Smooth muscle cell (in vitro differentiated cells): ENCODE data around the gene RASAL2. TPM values are rescaled to one million over a fixed set of nuclear protein-coding genes. Genes with fewer than 3 reads are reported as not detected.

Experiments
- DNase-seq: peaks from one replicate; lab custom pipeline; 2025; ENCODE audit not compliant: unreplicated experiment; lab: John Stamatoyannopoulos, UW
- H2AFZ ChIP-seq: fragments of 200-600 bp; sonication (generic); 2 replicates; pipeline ENCODE4 v1.6.0; 2016; ENCODE audit warnings: antibody characterized with exemption, low read depth, mild to moderate bottlenecking
- H3F3A ChIP-seq: fragments of 200-600 bp; sonication (generic); 2 replicates; pipeline ENCODE4 v1.6.0; 2017; ENCODE audit warnings: antibody characterized with exemption, low read depth
- H3K27ac ChIP-seq: fragments of 200-600 bp; sonication (generic); 2 replicates; pipeline ENCODE4 v1.5.1; 2016; ENCODE audit warnings: low read depth, mild to moderate bottlenecking
- H3K27me3 ChIP-seq: fragments of 200-600 bp; sonication (generic); 2 replicates; pipeline ENCODE4 v1.6.1; 2016; ENCODE audit warnings: low read depth, mild to moderate bottlenecking
- H3K36me3 ChIP-seq: fragments of 200-600 bp; sonication (generic); 2 replicates; pipeline ENCODE4 v1.5.1; 2016; ENCODE audit warnings: low read depth
- H3K4me1 ChIP-seq: fragments of 200-600 bp; sonication (generic); 2 replicates; pipeline ENCODE4 v1.5.1; 2016; ENCODE audit warnings: low read depth
- H3K4me2 ChIP-seq: fragments of 200-600 bp; sonication (generic); 2 replicates; pipeline ENCODE4 v1.6.0; 2016; ENCODE audit warnings: mild to moderate bottlenecking
- H3K4me3 ChIP-seq: fragments of 200-600 bp; sonication (generic); 2 replicates; pipeline ENCODE4 v1.5.1; 2016; ENCODE audit warnings: mild to moderate bottlenecking
- H3K79me2 ChIP-seq: fragments of 200-600 bp; sonication (generic); 2 replicates; pipeline ENCODE4 v1.6.0; 2016; ENCODE audit warnings: low read depth, mild to moderate bottlenecking
- H3K9ac ChIP-seq: fragments of 200-600 bp; sonication (generic); 2 replicates; pipeline ENCODE4 v1.6.0; 2016; ENCODE audit warnings: low read depth
- H3K9me3 ChIP-seq: fragments of 200-600 bp; sonication (generic); replicated peaks from 2 replicates; pipeline ENCODE4 v1.5.1; 2016; ENCODE audit warnings: low read depth
- H4K20me1 ChIP-seq: fragments of 200-600 bp; sonication (generic); 2 replicates; pipeline ENCODE4 v1.6.0; 2016; ENCODE audit warnings: low read depth
- WGBS: methylation state at CpG from one replicate; pipeline ENCODE4 v1.1.7; 2016; ENCODE audit warnings: low lambda C conversion rate; 5-methylcytosine and 5-hydroxymethylcytosine counted together
- polyA plus RNA-seq: library from polyadenylated mRNA; unstranded; fragments of >200 nt; fragmentation: Nextera tagmentation; extraction: Ambion mirVana; gene quantifications from 2 replicates; pipeline ENCODE4 v1.2.1, GENCODE V29; 2016
- total RNA-seq: library from RNA; depleted of rRNA; stranded (reverse); fragments of >200 nt; gene quantifications from 2 replicates; pipeline ENCODE4 v1.2.3, GENCODE V29; 2014
- TF ChIP-seq, protein P1 (sequence below): fragments of 200-600 bp; sonication (generic); IDR thresholded peaks from 2 replicates; pipeline ENCODE4 v1.5.1; 2017; ENCODE audit warnings: borderline replicate concordance, mild to moderate bottlenecking, antibody characterized with exemption; ENCODE audit not compliant: insufficient read depth, poor library complexity, severe bottlenecking

Gene RASAL2
- total and polyA plus RNA-seq, 2 experiments from 2014 or later, result 4.3 to 17.6 TPM

- Histone ChIP-seq H3K27ac (no peak overlapping the region), H3K9ac (no peak overlapping the region), H4K20me1 (no peaks in the 10 kb centered on the region), H2AFZ (no peak overlapping the region), H3K36me3 (no peaks in the 10 kb centered on the region), H3K27me3 (no peaks in the 10 kb centered on the region), H3K4me2 (no peak overlapping the region), H3K79me2 (no peaks in the 10 kb centered on the region), H3K4me1 (no peaks in the 10 kb centered on the region), H3K4me3 (no peak overlapping the region), H3K9me3 (no peaks in the 10 kb centered on the region), H3F3A (no peaks in the 10 kb centered on the region)
- DNase-seq, result no peak
- TF ChIP-seq, protein P1, sequence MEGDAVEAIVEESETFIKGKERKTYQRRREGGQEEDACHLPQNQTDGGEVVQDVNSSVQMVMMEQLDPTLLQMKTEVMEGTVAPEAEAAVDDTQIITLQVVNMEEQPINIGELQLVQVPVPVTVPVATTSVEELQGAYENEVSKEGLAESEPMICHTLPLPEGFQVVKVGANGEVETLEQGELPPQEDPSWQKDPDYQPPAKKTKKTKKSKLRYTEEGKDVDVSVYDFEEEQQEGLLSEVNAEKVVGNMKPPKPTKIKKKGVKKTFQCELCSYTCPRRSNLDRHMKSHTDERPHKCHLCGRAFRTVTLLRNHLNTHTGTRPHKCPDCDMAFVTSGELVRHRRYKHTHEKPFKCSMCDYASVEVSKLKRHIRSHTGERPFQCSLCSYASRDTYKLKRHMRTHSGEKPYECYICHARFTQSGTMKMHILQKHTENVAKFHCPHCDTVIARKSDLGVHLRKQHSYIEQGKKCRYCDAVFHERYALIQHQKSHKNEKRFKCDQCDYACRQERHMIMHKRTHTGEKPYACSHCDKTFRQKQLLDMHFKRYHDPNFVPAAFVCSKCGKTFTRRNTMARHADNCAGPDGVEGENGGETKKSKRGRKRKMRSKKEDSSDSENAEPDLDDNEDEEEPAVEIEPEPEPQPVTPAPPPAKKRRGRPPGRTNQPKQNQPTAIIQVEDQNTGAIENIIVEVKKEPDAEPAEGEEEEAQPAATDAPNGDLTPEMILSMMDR, result no peak
These were observed 18.6 kb upstream of the RASAL2 start for GRCh38 chr1:178075333-178075732.

DNA sequence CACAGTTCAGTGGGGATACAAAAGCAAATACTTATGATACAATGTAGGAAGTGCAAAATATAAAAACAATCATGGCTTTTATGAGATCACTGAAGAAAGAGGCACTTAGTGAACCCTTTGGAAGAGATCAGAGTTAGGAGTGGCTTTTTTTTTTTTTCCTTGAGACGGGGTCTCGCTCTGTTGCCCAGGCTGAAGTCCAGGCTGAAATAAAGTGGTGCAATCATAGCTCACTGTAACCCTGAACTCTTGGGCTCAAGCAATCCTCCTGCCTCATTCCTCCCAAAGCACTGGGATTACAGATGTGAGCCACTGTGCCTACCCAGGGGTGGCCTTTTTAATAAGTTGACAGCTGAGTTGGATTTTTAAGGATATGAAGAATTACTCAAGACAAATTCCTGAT, 17.3 kb upstream of the RASAL2 start:
- H3K79me2 ChIP-seq, result no peaks in the 10 kb centered on the region
- H3K9me3 ChIP-seq, result no peaks in the 10 kb centered on the region
- H4K20me1 ChIP-seq, result no peaks in the 10 kb centered on the region
- no peak overlapping the region for H3K4me2 ChIP-seq
- H3K9ac ChIP-seq, result no peak overlapping the region
- H3K27me3 ChIP-seq, result no peaks in the 10 kb centered on the region
- H3K27ac ChIP-seq, result no peak overlapping the region
- H3F3A ChIP-seq, result no peaks in the 10 kb centered on the region
- H3K36me3 ChIP-seq, result no peaks in the 10 kb centered on the region
- no peak overlapping the region for H3K4me3 ChIP-seq
- H3K4me1 ChIP-seq, result no peaks in the 10 kb centered on the region
- no peak for DNase-seq
- TF ChIP-seq, protein P1, result no peak
- WGBS, result 67% methylated on average over 2 of the region's 2 CpGs
- H2AFZ ChIP-seq, result no peak overlapping the region

DNA sequence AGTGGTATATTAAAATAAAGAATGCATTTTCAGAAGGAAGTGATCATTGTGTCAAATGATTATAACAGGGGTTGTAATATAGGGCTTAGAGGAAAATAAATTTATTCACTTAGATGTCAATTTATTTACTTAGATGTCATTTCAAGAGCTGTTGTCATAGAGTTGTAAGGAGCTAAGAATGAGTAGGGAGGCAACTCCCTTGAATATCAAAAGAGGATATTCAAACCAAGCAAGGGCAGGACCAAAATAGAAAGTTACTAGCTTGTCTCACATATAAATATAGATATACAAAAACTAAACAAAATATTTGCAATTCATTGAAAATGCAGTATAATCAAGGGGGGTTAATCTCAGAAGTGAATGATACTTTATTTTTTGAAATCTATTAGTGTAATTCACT, 16.0 kb upstream of the RASAL2 start:
- Histone ChIP-seq H3K27ac (no peak overlapping the region), H3K4me1 (no peaks in the 10 kb centered on the region), H3K9ac (no peak overlapping the region), H4K20me1 (no peaks in the 10 kb centered on the region), H3K9me3 (no peaks in the 10 kb centered on the region), H2AFZ (no peak overlapping the region), H3F3A (no peaks in the 10 kb centered on the region), H3K27me3 (no peaks in the 10 kb centered on the region), H3K4me3 (no peak overlapping the region), H3K4me2 (no peak overlapping the region), H3K36me3 (no peaks in the 10 kb centered on the region), H3K79me2 (no peaks in the 10 kb centered on the region)
- TF ChIP-seq, protein P1, result no peak
- DNase-seq, result no peak

- Histone ChIP-seq H3K9me3 (no peaks in the 10 kb centered on the region), H3K4me2 (no peak overlapping the region), H3K36me3 (no peaks in the 10 kb centered on the region), H2AFZ (no peak overlapping the region), H3F3A (no peaks in the 10 kb centered on the region), H3K9ac (no peak overlapping the region), H3K4me3 (no peak overlapping the region), H4K20me1 (no peaks in the 10 kb centered on the region), H3K27me3 (no peaks in the 10 kb centered on the region), H3K4me1 (no peaks in the 10 kb centered on the region), H3K79me2 (no peaks in the 10 kb centered on the region), H3K27ac (no peak overlapping the region)
- TF ChIP-seq, protein P1, result no peak
- no peak for DNase-seq
- WGBS, result 85% methylated on average over 3 of the region's 3 CpGs
These were observed 7.6 kb upstream of the RASAL2 start for GRCh38 chr1:178086294-178086693.
